ENCODE measurements around the gene INO80D. TPM values are rescaled to one million over a fixed set of nuclear protein-coding genes. Genes with fewer than 3 reads are reported as not detected.

The INO80D gene
- total RNA-seq, 1 experiment from 2014 or later, result 14.4 TPM

GRCh38 chr2:205975082-205975949 lies 110.7 kb downstream of the INO80D start:
- intact Hi-C loops (cut with micrococcal nuclease), result no loop called here
- ATAC-seq (peak; percentile 56), DNase-seq (ENCODE audit: low read depth, low spot score) (peak; percentile 26)
- Histone ChIP-seq H3K27me3 (ENCODE audit: insufficient read depth, low read length) (no peaks in the 10 kb centered on the region), H3K4me3 (replicated peaks in 1 of 2; ENCODE audit: low read depth in 1 of 2, low read length in 2 of 2) (peak overlapping the region in 1 of 2 experiments; percentile 18; a peak in 1 of 4 replicates), H3K4me2 (ENCODE audit: low read length) (peak overlapping the region; percentile 60), H3K27ac (ENCODE audit: low read depth, low read length) (no peak overlapping the region), H3K79me2 (ENCODE audit: insufficient read depth, low read length) (no peaks in the 10 kb centered on the region), H2AFZ (ENCODE audit: low read depth, low read length, poor library complexity, severe bottlenecking) (peak overlapping the region; percentile 70), H3K4me1 (ENCODE audit: control insufficient read depth in 1 of 2, insufficient read depth in 2 of 2, low read length in 2 of 2) (peaks cover 9 to 17% of the 10 kb centered on the region in 2 experiments; a peak in 3 of 4 replicates), H3K36me3 (ENCODE audit: control insufficient read depth in 1 of 2, insufficient read depth in 2 of 2, low read length in 2 of 2) (no peaks in the 10 kb centered on the region), H4K20me1 (ENCODE audit: insufficient read depth) (no peaks in the 10 kb centered on the region), H3K9me2 (ENCODE audit: insufficient read depth) (no peaks in the 10 kb centered on the region), H3K9ac (ENCODE audit: low read length) (no peak overlapping the region), H3K9me3 (ENCODE audit: control insufficient read depth in 1 of 2, insufficient read depth in 1 of 2, low read depth in 1 of 2, low read length in 2 of 2) (no peaks in the 10 kb centered on the region)
- CTCF ChIA-PET, result no interaction called here
- RAD21 ChIA-PET (ENCODE audit: low non-redundant PET in 1 of 2, low total read pairs in 2 of 2, uncharacterized antibody in 2 of 2, unreplicated experiment in 2 of 2), result no interaction called here
- BruUV-seq (replicated peaks), result no TSS peak
- TF ChIP-seq EGR1 (IDR thresholded peaks at IDR 0.05; ENCODE audit: low read depth), result no peak
- no peak for TF ChIP-seq EZH2phosphoT487 (IDR thresholded peaks at IDR 0.05; ENCODE audit: borderline replicate concordance)
- peak; percentile 47 for TF ChIP-seq SP1 (IDR thresholded peaks at IDR 0.05; ENCODE audit: low read depth)
- TF ChIP-seq FOSL1 (IDR thresholded peaks at IDR 0.05; ENCODE audit: low read depth), result no peak
- POLR2A ChIA-PET, result no interaction called here

- intact Hi-C loops (cut with micrococcal nuclease), result no loop called here
- no peak overlapping the region for H3K27ac ChIP-seq (ENCODE audit: low read depth, low read length)
- no peak for TF ChIP-seq SIN3A (IDR thresholded peaks at IDR 0.05; ENCODE audit: low read depth)
- no peak for TF ChIP-seq ZBTB33 (IDR thresholded peaks at IDR 0.05; ENCODE audit: extremely low read depth, insufficient replicate concordance, low read length)
- no peak for TF ChIP-seq ZFX (IDR thresholded peaks at IDR 0.05)
- TF ChIP-seq SRF (IDR thresholded peaks at IDR 0.05; ENCODE audit: low read depth), result no peak
- no peak for TF ChIP-seq EGR1 (IDR thresholded peaks at IDR 0.05; ENCODE audit: low read depth)
- TF ChIP-seq ELF1 (IDR thresholded peaks at IDR 0.05; ENCODE audit: borderline replicate concordance, low read depth), result no peak
- no peak for TF ChIP-seq POLR2A (IDR thresholded peaks at IDR 0.05; ENCODE audit: borderline replicate concordance, extremely low read depth, insufficient read depth, insufficient read length)
- no peak for TF ChIP-seq RAD21 (IDR thresholded peaks at IDR 0.05; ENCODE audit: low read depth)
- TF ChIP-seq POLR2AphosphoS5 (IDR thresholded peaks at IDR 0.05; ENCODE audit: low read depth, low read length), result no peak
- TF ChIP-seq REST (IDR thresholded peaks at IDR 0.05; ENCODE audit: low read depth), result no peak
- no peak for TF ChIP-seq EZH2 (IDR thresholded peaks at IDR 0.05)
- TF ChIP-seq TCF7L2 (IDR thresholded peaks at IDR 0.05; ENCODE audit: borderline replicate concordance, extremely low read depth, insufficient read depth, insufficient read length), result no peak
- no peak for TF ChIP-seq JUND (IDR thresholded peaks at IDR 0.05)
- no peak for TF ChIP-seq SP1 (IDR thresholded peaks at IDR 0.05; ENCODE audit: low read depth)
These were observed 113.9 kb downstream of the INO80D start for GRCh38 chr2:205972113-205972512.

More at GRCh38 chr2:205972113-205972512, 113.9 kb downstream of the INO80D start:
- no peak for ATAC-seq
- BruUV-seq (replicated peaks), result no TSS peak
- CTCF ChIA-PET, result no interaction called here
- Histone ChIP-seq H3K4me2 (ENCODE audit: low read length) (no peak overlapping the region), H3K36me3 (ENCODE audit: control insufficient read depth in 1 of 2, insufficient read depth in 2 of 2, low read length in 2 of 2) (no peaks in the 10 kb centered on the region), H4K20me1 (ENCODE audit: insufficient read depth) (no peaks in the 10 kb centered on the region), H3K9me2 (ENCODE audit: insufficient read depth) (no peaks in the 10 kb centered on the region), H3K4me1 (ENCODE audit: control insufficient read depth in 1 of 2, insufficient read depth in 2 of 2, low read length in 2 of 2) (peaks cover 9 to 17% of the 10 kb centered on the region in 2 experiments; a peak in 3 of 4 replicates), H3K79me2 (ENCODE audit: insufficient read depth, low read length) (no peaks in the 10 kb centered on the region), H2AFZ (ENCODE audit: low read depth, low read length, poor library complexity, severe bottlenecking) (no peak overlapping the region), H3K27me3 (ENCODE audit: insufficient read depth, low read length) (no peaks in the 10 kb centered on the region), H3K9ac (ENCODE audit: low read length) (no peak overlapping the region), H3K9me3 (ENCODE audit: control insufficient read depth in 1 of 2, insufficient read depth in 1 of 2, low read depth in 1 of 2, low read length in 2 of 2) (no peaks in the 10 kb centered on the region), H3K4me3 (replicated peaks in 1 of 2; ENCODE audit: low read depth in 1 of 2, low read length in 2 of 2) (no peak overlapping the region)
- RAD21 ChIA-PET (ENCODE audit: low non-redundant PET in 1 of 2, low total read pairs in 2 of 2, uncharacterized antibody in 2 of 2, unreplicated experiment in 2 of 2), result no interaction called here
- no peak for DNase-seq (ENCODE audit: low read depth, low spot score)
- POLR2A ChIA-PET, result no interaction called here

Measured in HCT116 (cell line).